NCI-H460 (cell line): ENCODE data around the gene SOBP. TPM values are rescaled to one million over a fixed set of nuclear protein-coding genes. Genes with fewer than 3 reads are reported as not detected.

Source experiments
- DNase-seq: peaks from one replicate; pipeline ENCODE4 v3.0.0-alpha.2; 2016; ENCODE audit warnings: low read depth; ENCODE audit errors: extremely low read depth
- total RNA-seq: library from RNA; depleted of rRNA; stranded (reverse); fragments of >200 nt; shearing (Covaris generic); gene quantifications from 2 replicates; pipeline ENCODE4 v1.2.3, GENCODE V29; 2014

Gene SOBP
- total RNA-seq, 1 experiment from 2014 or later, result 0.59 TPM

DNA sequence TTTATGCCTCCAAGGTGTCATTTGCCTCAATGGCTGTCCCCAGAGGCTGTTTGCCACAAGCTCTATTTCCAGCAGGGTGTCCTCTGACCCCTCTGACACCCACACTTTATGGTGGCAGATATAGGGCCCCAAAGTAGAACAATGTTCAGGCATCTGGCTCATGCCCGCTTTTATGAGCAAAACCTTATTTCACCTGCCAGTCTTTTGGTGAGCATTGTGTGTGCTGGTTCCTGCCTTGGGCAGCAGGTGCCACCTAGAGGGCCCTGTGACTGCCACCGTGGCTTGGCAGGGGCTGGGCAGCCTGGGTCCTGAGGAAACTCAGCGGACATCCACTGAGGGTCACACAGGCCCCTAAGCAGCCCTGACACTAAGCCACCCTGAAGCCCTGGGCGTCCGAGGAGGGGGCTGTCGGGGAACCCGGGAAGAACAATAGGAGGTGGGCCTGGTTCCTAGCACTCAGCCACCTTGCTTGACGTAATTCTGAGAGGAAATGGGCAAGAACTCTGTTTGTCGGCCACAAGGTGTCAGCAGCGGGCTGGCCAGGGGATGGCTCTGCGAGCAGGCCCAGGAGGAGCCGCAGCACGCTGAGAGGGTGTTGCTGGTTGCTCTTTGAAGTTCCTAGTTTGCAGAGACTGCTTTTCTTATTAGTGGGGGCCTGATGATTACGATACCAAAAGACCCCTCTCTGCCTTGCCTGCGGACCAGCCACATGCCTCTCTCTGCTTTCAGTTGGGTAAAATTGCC is 185.2 kb downstream of the SOBP start:
- peak; percentile 74 for DNase-seq

DNA sequence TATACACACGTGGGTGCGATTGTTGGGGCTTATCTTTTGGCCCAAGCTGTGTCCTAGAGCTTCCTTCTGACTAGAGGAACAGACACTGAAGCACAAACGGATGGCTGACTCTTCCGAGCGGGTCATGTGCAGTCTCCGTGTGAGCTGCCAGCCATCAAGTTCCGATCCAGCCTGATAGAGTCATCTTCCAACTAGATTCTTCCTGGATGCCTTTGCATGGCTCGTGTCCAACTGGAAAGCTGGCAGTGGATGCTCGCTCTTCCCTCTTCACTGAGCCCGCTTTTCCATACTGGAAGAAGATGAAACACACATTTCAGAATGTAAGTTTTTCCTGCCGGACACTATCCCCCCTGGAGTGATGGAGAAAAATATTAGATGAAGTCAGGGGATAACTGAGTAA is 186.1 kb downstream of the SOBP start:
- no peak for DNase-seq

DNA sequence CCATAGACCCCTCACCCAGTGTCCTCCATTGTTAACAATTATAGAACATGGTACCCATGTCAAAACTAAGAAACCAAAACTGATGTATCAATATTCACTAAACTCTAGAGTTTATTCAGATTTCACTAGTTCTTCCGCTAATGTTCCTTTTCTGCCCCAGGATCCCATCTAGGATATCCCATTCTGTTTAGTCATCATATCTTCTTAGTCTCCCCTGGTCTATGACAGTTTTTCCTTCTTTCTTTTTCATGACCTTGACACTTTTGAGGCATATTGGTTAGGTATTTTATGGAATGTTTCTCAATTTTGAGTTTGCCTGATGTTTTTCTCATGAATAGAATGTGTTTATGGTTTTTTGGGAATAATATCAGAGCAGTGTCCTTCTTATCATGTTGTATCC is 187.5 kb downstream of the SOBP start:
- no peak for DNase-seq

DNA sequence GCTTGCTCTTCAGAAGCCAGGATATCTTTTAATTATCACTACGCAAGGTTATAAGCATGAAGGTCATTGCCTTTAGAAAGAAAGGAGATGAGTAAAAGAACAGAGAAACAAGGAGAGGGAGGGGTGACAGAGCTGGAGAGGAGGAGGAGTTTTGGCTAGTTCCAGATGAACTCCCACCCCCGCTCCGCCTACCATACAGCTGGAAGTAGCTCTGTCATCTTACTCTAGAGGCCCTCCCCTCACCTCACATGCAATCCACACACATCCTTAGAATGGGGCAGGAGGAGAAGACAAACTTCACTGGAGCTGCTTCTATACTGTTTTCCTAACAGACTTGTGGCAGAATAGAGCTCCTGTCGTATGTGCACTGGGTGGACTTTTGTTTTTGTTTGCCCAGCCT is 189.5 kb downstream of the SOBP start:
- DNase-seq, result no peak

DNA sequence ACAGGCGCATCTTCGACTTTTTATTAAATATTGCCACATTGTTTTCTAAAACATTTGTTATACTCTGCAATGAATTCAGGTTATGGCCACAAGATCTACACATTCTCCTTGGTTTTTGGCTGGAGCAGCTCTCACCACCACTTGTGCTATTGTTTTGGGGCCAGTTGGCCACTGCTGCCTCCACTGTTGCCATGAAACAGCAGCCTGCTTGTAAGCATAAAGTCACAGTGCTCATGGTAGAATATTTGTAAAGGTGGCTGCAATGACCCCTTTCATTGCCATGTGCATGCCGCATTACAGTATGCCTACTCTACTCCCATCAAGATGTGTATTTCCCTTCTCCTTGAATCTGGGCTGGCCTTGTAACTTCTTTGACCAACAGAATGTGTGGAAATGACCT is 192.8 kb downstream of the SOBP start:
- no peak for DNase-seq

DNA sequence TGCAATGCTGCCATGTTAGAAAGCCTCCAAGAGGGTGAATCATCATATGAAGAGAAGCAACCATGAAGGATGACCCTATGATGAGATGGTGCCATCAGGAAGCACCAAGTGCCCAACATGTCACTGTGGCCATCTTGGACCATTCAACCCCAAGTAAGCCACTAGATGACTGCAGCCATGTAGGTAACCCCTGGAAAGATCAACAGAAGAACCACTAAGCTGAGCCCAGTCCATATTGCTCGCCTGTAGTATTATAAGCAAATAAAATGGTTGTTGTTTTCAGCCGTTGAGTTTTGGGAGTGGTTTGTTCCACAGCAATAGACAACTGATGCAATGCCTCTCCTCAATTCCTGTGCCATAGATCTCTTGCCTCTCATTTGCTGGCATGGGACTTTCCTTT is 193.3 kb downstream of the SOBP start:
- DNase-seq, result no peak

DNA sequence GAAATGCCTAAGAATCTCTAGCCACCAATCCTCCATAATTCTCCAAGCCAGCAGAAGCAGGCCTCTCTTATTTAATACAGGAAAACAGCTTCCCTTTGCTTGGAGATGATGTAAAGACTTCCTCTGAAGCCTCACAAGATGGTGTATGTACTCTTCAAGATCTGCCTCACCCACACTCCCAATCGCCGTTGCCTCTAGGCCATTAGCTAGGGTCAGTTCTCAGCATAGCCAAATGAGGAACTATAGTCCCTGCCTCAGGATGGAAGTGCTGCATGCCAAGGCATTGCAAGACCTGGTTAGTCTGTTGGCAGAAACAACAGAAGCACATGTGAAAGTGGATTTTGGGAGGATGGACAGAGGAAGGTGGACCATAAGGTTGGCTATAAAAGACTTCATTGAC is 195.1 kb downstream of the SOBP start:
- DNase-seq, result no peak

DNA sequence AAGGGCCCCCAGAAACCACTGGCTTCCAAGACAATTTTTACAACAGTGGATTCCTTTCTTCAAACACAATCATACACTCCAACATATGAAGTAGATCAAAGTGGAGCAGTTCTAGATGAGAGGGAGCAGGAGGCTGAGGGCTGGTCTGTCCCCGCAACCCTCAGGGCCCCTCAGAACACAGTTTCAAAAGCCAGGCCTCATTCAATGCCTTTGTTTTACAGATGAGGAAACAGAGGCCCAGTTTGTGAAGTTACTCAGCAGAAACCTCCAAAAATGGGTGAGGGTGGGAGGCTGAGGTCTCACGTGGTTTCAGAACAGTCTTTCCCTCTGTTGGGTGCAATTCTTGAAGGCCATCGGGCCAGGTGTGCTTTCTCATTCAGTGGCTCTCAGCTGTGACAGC is 199.3 kb downstream of the SOBP start:
- DNase-seq, result no peak

DNA sequence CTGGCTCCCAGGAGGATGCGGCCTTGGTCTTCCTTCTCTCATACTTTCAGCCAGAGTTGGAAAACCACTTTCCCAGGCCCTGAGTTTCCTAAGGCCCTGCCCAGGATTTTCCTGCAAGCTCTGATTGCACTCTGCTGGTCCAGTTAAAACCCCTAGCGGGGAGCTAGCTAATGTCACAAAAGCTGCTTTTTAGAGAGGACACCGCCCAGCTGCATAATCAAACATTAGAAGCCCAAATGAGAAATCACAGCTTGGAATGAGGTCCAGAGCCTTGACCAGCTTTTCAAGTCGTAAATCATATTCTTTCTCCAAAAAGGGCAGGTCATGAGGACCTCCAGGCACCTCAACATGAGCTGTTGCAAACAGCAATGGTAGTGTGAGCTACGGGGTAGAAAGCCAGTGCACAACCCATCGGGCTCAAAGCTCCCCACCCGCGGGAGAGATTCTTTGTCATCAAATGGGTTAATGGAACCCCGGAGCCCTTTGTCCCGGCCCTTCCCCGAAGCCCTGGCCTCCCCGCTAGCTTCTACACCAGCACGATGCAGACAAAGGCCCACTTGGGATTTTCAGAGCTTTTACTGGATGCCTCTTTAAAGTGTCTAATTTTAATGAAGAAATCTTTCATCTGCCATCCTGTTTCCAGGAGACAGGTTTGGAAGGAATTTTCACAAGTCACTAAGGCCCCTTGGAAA is 200.2 kb downstream of the SOBP start:
- no peak for DNase-seq

DNA sequence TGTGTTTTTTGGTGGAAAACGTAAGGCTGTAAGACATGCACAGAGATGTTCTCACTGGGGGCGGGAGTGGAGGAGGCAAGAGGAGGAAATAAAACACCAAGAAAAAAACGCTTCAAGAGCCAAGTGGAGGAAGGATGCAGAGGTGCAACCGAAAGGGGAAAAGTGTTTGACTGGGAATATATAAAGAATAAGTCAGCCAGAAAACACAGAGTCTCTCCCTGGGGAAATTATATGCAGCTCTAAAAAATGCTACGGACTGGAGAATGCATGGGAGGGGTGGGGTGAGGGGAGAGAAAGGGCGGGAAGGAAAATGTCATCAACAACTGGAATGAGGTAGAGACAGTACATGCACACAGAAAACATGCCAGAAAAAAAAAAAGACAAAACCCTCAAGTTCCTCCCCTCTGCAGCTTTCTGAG is 200.7 kb downstream of the SOBP start:
- no peak for DNase-seq

DNA sequence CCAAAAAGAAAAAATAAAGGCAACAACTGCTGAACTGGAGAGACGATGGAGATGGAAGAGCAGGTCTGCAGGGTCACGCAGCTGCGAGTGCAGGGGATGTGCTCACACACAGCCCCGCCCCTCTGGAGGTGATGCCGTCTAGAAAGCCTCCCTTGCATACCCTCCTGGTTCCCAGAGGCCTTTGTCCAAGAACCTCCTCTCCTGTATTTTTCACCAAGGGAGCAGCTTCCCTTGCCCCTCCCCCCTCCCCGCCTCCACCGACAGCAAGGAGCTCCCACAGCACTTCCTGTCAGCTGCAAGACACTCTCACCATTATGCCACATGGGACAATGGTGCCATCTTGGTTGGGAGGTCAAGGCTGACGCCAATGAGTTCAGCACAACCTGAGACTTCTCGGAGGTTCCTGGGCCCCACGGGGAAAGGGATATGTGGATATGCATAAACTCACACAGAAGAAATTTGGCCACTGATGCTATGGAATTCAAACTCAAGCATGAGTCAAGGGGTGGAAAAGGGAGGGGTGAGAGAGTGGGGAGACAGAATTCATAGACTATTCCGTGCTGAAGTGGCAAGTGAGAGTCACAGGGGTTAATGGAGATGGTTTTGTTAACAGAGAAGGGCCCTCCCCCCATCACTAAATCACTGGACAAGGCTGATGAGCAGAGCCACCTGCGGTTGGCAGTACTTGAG is 201.3 kb downstream of the SOBP start:
- no peak for DNase-seq

DNA sequence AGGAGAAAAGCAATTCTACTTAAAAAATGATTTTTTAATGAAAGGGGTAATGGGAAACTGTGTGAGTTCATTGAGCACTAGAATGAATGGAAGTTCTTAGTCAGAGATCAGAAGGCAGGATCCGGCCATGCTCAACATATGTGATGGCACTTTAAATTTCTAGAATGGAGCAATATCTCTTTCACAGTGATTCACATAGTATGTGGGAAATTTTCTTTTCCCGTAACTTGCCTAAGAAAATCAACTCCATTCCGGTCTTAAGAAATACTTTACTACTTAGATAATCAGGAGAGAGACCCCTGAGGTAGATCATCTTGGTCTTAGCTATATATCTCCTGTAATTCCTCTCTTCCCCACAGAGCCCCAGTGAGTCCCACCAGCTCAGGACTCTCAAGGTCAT is 202.4 kb downstream of the SOBP start:
- no peak for DNase-seq

DNA sequence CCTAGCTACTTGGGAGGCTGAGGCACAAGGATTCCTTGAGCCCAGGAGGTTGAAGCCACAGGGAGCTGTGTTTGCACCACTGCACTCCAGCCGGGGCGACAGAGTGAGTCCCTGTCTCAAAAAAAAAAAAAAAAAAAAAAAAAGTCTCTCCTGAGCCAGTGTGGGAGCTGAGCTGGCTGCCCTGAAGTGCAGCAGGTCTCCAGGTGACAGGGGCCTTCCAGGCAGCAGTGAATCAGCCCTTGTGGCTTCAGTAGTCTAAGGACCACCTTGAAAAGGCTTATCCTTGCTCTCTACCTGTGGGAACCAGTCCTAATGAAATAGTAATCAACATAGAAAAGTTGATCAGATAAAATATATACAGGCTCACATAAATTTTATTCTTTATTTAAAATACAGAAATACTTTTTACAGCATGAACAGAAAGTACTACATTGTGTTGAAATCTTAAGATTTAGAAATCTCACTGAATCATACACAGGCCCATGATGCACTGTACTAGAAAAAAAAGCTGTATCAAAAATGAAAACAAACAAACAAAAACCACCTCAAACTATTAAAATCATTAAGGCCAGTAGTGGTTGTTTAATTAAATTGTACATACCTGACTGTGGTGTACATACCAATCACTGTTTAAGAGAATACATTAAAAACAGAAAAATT is 205.3 kb downstream of the SOBP start:
- DNase-seq, result no peak

DNA sequence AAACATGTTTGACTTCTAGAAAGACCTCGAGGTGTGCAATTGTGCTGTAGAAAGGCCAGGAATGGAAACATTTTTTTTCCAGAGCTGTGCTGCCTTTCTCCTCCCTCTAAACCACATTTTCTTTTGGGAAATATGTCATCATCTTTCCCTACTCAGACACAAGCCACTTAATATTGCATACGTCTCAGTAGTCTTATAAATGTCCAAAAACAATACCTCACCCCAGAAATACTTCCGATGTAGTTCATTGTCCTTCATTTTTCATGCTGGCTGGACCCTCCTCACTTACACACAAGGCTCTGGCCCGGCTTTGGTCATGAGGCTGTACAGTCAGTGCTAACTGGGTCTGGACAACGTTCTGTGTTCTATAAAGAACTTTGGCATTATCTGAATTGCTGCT is 207.8 kb downstream of the SOBP start:
- DNase-seq, result no peak

DNA sequence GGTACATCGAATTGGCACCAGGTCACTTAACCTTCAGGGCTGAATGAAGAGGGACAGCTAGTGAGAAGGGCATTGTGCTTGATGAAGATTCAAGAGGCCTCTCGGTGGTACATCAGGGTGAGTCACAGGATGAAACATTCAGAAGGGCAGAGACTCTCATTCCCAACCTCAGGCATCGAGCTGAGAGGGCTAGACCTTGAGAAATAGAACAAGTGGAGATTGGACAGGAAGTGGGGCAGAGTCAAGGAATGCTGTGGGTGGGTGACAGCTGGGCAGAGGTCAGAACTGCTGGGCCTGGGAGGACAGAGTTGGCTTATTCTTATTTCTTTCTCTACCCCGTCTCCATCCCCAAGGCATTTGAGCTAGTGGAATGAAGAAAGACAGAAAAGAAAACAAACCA is 208.2 kb downstream of the SOBP start:
- no peak for DNase-seq

DNA sequence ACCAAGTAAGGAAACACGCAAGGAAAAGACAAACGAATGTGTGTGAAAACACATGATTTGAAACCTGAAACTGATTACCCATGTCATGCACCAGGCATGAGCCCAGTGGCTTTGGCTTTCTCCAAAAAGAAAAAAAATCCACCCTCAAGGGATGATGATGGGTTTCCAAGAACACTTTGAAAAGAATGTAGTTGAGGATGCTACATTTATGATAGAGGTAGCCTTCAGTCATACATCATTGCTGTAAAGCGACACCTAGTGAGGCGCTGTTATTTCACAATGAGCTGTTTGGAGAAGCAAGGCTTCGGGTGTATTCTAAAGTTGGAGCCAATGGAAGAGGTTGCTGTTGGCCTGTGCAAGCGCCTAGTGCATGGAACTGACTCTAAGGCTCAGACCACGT is 209.3 kb downstream of the SOBP start:
- no peak for DNase-seq

DNA sequence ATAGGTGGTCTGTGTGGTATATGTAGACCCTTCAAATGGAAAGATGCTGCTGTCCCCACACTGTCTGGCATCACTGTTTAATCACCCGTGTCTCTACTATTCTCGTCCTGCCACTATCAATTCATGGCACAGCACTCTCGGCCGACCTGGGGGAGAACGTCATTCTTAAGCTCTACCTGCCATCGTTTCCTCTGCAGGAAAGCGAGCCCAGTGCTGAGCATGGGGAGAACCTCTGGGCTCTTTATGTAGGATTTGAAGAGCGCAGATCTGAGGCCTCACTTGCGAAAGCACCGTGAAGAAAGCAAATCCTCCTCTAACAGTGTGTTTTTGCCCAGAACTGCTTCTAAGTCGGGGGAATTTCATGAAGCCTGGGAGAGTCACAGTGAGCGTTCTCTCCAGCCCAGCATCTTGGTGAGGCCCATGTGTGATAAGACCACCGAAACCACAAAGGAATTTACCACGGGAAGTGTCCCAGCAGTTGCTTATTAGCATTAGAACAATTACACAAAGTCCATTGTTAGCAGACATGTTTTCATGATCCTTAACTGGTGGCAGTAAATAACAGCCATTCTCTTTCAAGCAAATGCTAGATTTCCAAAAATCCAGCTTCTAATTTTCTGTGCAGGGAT is 209.9 kb downstream of the SOBP start:
- DNase-seq, result no peak

DNA sequence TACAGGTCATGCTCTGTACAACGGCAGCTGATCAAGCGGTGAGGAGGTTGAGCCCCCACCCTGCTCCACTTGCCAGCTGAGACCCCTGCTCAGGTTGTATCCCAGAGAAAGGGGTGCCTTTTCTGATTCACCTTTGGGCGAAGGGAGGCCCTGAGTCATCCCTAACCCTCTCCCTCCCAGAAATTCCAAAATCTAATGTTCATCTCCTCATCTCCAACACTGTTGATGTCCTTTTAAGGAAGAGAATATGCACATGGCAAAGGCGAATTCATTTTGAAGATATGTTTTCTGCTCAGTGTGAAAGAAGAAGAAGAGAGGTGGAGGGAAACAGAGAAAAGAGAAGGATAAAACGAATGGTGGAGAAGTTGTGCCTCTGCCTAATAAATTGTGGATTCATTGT is 213.7 kb downstream of the SOBP start:
- DNase-seq, result no peak

DNA sequence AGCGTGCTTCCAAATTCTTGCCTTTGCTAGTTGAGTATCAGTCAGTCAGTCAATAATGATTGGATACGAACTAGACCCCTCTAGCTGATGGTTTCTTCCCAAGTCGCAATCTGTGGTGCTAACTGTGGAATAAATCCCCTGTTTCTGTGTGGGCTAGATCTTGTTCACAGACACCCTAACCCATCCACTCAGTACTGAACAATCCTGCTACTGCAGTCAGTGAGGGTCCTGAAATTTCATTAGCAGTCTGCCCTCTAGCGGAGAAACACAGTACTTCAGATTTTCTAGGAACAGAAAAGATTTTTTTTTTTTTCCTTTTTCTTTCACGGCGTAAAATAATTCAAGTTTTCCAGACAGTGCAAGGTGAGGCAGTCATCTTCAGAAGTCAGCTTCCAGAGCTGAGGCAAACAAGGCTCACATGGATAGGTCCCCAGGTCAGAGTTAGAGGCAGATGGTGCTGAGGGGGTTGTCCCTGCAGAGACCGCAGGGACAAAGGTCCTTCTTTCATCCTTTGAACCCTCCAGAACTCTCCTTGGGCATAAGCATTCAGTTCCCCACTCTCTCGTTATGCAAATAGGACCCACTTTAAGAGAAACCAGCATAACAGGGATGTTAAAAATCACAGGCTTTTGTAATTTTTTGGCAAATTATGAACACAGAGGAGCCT is 214.6 kb downstream of the SOBP start:
- no peak for DNase-seq

DNA sequence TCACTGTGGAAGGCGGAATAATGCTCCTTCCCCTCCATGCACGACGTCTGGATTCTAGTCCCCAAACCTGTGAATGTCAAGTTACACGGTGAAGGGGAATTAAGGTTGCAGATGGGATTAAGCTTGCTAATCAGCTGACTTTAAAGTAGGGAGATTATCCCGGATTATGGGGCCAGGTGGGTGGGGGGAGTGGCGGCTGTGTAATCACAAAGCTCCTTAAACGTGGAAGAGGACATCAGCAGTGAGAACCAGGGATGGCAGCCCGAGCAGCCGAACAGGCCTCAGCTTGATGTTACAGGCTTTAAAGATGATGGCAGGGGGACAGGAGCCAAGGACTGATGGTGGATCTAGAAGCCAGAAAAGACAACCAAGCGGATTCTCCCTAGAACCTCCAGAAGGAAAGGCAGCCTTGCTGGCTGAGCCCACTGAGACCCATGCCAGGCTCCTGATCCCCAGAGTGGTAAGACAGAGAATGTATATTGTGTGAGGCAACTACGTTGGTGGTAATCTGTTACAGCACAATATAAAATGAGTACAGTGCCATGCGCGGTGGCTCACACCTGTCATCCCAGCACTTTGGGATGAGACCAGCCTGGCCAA is 216.7 kb downstream of the SOBP start:
- DNase-seq, result no peak
